Measurements from ENCODE around the gene ZNF655. TPM values are rescaled to one million over a fixed set of nuclear protein-coding genes. Genes with fewer than 3 reads are reported as not detected.

Gene ZNF655, protein sequence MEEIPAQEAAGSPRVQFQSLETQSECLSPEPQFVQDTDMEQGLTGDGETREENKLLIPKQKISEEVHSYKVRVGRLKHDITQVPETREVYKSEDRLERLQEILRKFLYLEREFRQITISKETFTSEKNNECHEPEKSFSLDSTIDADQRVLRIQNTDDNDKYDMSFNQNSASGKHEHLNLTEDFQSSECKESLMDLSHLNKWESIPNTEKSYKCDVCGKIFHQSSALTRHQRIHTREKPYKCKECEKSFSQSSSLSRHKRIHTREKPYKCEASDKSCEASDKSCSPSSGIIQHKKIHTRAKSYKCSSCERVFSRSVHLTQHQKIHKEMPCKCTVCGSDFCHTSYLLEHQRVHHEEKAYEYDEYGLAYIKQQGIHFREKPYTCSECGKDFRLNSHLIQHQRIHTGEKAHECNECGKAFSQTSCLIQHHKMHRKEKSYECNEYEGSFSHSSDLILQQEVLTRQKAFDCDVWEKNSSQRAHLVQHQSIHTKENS
- total RNA-seq (66.8 TPM), polyA plus RNA-seq (ENCODE audit: insufficient read depth, low read depth, low replicate concordance) (30.4 TPM)
- long read RNA-seq, donor 1, full-length matches to known transcripts: 3 of 3 reads
- long read RNA-seq, donor 1, partial matches to known transcripts: 0 of 3 reads
- long read RNA-seq, donor 1, other reads (novel, unspliced or antisense): 0 of 3 reads
- long read RNA-seq, donor 2, transcript ZNF655-222 (4 exons, 1,815 nt): major isoform, 5 of 12 reads
- long read RNA-seq, donor 2, partial matches to known transcripts: 0 of 12 reads
- long read RNA-seq, donor 2, other reads (novel, unspliced or antisense): 0 of 12 reads
- long read RNA-seq, donor 3, full-length matches to known transcripts: 10 of 10 reads
- long read RNA-seq, donor 3, partial matches to known transcripts: 0 of 10 reads
- long read RNA-seq, donor 3, other reads (novel, unspliced or antisense): 0 of 10 reads
- long read RNA-seq, donor 4, full-length matches to known transcripts: 4 of 4 reads
- long read RNA-seq, donor 4, partial matches to known transcripts: 0 of 4 reads
- long read RNA-seq, donor 4, other reads (novel, unspliced or antisense): 0 of 4 reads
- long read RNA-seq, donor 5, partial matches to known transcripts: 0 of 2 reads
- long read RNA-seq, donor 5, other reads (novel, unspliced or antisense): 0 of 2 reads
- long read RNA-seq, donor 6, partial matches to known transcripts: 0 of 6 reads
- long read RNA-seq, donor 6, other reads (novel, unspliced or antisense): 0 of 6 reads
- long read RNA-seq, donor 7, full-length matches to known transcripts: 15 of 32 reads
- long read RNA-seq, donor 7, partial matches to known transcripts: 8 of 32 reads
- long read RNA-seq, donor 7, other reads (novel, unspliced or antisense): 9 of 32 reads
- long read RNA-seq, donor 8, full-length matches to known transcripts: 6 of 6 reads
- long read RNA-seq, donor 8, partial matches to known transcripts: 0 of 6 reads
- long read RNA-seq, donor 8, other reads (novel, unspliced or antisense): 0 of 6 reads
- long read RNA-seq, donor 9, full-length matches to known transcripts: 7 of 7 reads
- long read RNA-seq, donor 9, partial matches to known transcripts: 0 of 7 reads
- long read RNA-seq, donor 9, other reads (novel, unspliced or antisense): 0 of 7 reads
- long read RNA-seq, donor 10, full-length matches to known transcripts: 7 of 7 reads
- long read RNA-seq, donor 10, partial matches to known transcripts: 0 of 7 reads
- long read RNA-seq, donor 10, other reads (novel, unspliced or antisense): 0 of 7 reads

DNA sequence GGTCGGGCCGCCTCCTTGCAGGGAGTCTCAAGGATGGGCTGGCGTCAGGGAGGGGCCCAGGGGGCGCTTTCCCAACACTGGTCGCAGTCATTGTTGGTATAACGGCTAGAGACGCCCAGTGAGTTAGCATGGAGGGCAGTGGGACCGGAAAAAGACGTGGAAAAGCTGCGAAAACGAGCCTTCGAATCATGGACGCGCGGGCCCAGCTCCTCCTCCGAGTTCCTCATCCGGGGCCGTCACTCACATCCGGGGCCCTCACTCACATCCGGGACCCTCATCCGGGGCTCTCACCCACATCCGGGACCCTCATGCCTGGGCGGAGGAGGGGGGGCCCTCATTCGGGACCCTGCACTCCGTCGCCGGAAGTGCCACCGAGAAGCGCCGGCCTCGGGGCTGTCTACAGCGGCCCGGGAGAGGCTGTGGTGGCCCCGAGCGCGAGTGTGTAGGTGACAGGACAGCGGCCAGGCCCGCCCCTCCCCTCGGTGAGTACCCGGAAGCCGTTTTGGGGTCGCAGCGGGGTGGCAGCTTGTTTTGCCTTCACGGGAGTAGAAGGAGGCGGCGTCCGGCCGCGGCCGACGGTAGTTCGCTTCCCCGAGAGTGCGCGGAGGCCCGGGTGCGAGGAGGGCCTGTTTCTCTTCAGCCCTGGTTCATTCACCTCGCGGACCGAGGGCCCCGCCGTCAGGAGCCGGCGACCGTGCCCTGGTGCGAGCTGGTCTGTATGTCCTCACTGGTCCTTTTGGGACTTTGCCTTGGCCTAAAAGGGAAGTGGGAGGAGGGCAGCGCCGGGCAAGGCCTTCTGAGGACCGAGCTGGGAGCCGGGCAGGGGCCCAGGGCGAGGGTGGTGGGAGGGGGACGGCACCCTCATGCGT lies at the start of gene ZNF655:
Gene ZNF655 (plus strand): TSS at position 337 of the 869 bp plus-strand sequence. CDS start 1,918 bp downstream, outside the sequence.
- intact Hi-C loops (cut with DNase I): no loop called here
- peaks cover 15 to 28% (median 23%) of the 10 kb centered on the region in 3 donors for H3K36me3 ChIP-seq (ENCODE audit: control insufficient read depth in 2 of 3, insufficient read depth in 3 of 3, low read length in 3 of 3)

DNA sequence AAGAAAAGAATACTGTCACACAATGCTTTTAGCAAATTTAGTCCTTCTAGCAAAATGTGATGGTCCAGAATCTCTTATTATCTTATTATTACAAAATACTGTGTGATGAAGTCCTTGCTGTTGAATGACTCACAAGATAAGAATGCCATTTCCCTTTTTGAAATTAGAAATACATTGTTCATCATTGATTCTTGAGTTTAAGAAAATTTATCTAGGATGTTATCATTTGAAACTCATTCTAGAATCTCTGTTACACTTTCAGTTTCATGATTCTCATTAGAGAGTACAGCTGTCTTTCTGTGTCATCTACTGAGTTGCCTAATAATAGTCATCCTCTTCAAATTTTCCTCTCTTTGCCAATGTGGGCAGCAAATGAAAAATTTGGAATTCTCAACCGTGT lies 44.4 kb upstream of the ZNF655 start:
- H3K27ac ChIP-seq (ENCODE audit: low read depth in 2 of 2, low read length in 2 of 2): no peak overlapping the region
- H3K27me3 ChIP-seq (ENCODE audit: control insufficient read depth, insufficient read depth, low read length): no peaks in the 10 kb centered on the region
- DNase-seq (no peak), FAIRE-seq (no peak)
- TF ChIP-seq CTCF (IDR thresholded peaks at IDR 0.05; ENCODE audit: borderline replicate concordance, extremely low read depth, insufficient read depth): no peak
- H3K4me3 ChIP-seq (ENCODE audit: low read length in 3 of 3): no peak overlapping the region
- H3K9me3 ChIP-seq (ENCODE audit: control insufficient read depth in 2 of 3, insufficient read depth in 1 of 3, low read length in 3 of 3): no peaks in the 10 kb centered on the region
- no peak overlapping the region for H3K9ac ChIP-seq (ENCODE audit: low read length in 3 of 3)
- peaks cover 2 to 20% (median 8%) of the 10 kb centered on the region in 3 donors for H3K36me3 ChIP-seq (ENCODE audit: control insufficient read depth in 2 of 3, insufficient read depth in 3 of 3, low read length in 3 of 3)
- H3K4me1 ChIP-seq (ENCODE audit: control insufficient read depth in 2 of 3, insufficient read depth in 2 of 3, low read depth in 1 of 3, low read length in 3 of 3): no peaks in the 10 kb centered on the region
- intact Hi-C loops (cut with DNase I): no loop called here

More for the DNA sequence above, at the start of gene ZNF655:
- Histone ChIP-seq H3K9me3 (ENCODE audit: control insufficient read depth in 2 of 3, insufficient read depth in 1 of 3, low read length in 3 of 3) (no peaks in the 10 kb centered on the region), H3K4me1 (ENCODE audit: control insufficient read depth in 2 of 3, insufficient read depth in 2 of 3, low read depth in 1 of 3, low read length in 3 of 3) (peaks cover 0 to 8% (median 4%) of the 10 kb centered on the region in 3 donors), H3K4me3 (ENCODE audit: low read length in 3 of 3) (peak within 1 kb of the TSS; percentile 80 to 89 (median 87)), H3K9ac (ENCODE audit: low read length in 3 of 3) (peak within 1 kb of the TSS; percentile 79 to 99 (median 84)), H3K27me3 (ENCODE audit: control insufficient read depth, insufficient read depth, low read length) (no peaks in the 10 kb centered on the region), H3K27ac (ENCODE audit: low read depth in 2 of 2, low read length in 2 of 2) (peak within 1 kb of the TSS; percentile 89 to 98)
- no peak for TF ChIP-seq CTCF (IDR thresholded peaks at IDR 0.05; ENCODE audit: borderline replicate concordance, extremely low read depth, insufficient read depth)
- DNase-seq (peak; percentile 96 to 98 (median 97)), FAIRE-seq (no peak)

Data from kidney (tissue), 22 donors.